MG63 (cell line): ENCODE measurements around the gene PPP1R1C. TPM values are rescaled to one million over a fixed set of nuclear protein-coding genes. Genes with fewer than 3 reads are reported as not detected.
"Not testable (repeated sequence)": the region's sequence is repeated elsewhere in the genome, so short reads cannot be mapped to it uniquely, and the experiment has no call there.

Experiments
- DNase-seq: peaks from one replicate; pipeline ENCODE4 v3.0.0-alpha.2; 2020
- H3K27me3 ChIP-seq: fragments of 250-450 bp; sonication (Bioruptor Pico); 2 replicates; pipeline ENCODE4 v1.5.1; 2020; ENCODE audit warnings: mild to moderate bottlenecking, moderate library complexity
- H3K36me3 ChIP-seq: fragments of 250-450 bp; sonication (Bioruptor Pico); 2 replicates; pipeline ENCODE4 v1.5.1; 2020; ENCODE audit warnings: mild to moderate bottlenecking, moderate library complexity
- H3K4me3 ChIP-seq: fragments of 250-450 bp; sonication (Bioruptor Pico); 2 replicates; pipeline ENCODE4 v1.5.1; 2020; ENCODE audit warnings: mild to moderate bottlenecking, moderate library complexity
- H3K9me3 ChIP-seq: fragments of 250-450 bp; sonication (Bioruptor Pico); 2 replicates; pipeline ENCODE4 v1.5.1; 2020; ENCODE audit warnings: mild to moderate bottlenecking, moderate library complexity
- total RNA-seq: library from RNA; depleted of rRNA; stranded (reverse); fragments of >200 nt; shearing (Covaris generic); gene quantifications from 2 replicates; pipeline ENCODE4 v1.2.3, GENCODE V29; 2014; ENCODE audit warnings: low replicate concordance; rRNA removed

PPP1R1C gene
- 0.07 and 0.53 TPM in 2 replicates for total RNA-seq

- no peak for DNase-seq
- no peaks in the 10 kb centered on the region for H3K27me3 ChIP-seq
- H3K36me3 ChIP-seq, result no peaks in the 10 kb centered on the region
- H3K4me3 ChIP-seq, result no peak within 1 kb of the TSS
- H3K9me3 ChIP-seq, result no peaks in the 10 kb centered on the region
These were observed at the start of gene PPP1R1C for GRCh38 chr2:181985632-181986205. TSS of gene PPP1R1C (plus strand) at chr2:181985853. CDS start at chr2:181986111, 258 bp downstream.

- DNase-seq, result no peak
- H3K27me3 ChIP-seq, result no peaks in the 10 kb centered on the region
- no peak overlapping the region for H3K4me3 ChIP-seq
- no peaks in the 10 kb centered on the region for H3K9me3 ChIP-seq
- H3K36me3 ChIP-seq, result no peaks in the 10 kb centered on the region
These were observed 48.2 kb upstream of the PPP1R1C start for GRCh38 chr2:181937473-181937872.

- no peak for DNase-seq
- no peaks in the 10 kb centered on the region for H3K36me3 ChIP-seq
- no peak overlapping the region for H3K4me3 ChIP-seq
- no peaks in the 10 kb centered on the region for H3K27me3 ChIP-seq
- H3K9me3 ChIP-seq, result no peaks in the 10 kb centered on the region
These were observed 42.1 kb upstream of the PPP1R1C start for GRCh38 chr2:181943411-181944124.

GRCh38 chr2:181944164-181944913 lies 41.3 kb upstream of the PPP1R1C start:
- Histone ChIP-seq H3K27me3 (no peaks in the 10 kb centered on the region), H3K9me3 (no peaks in the 10 kb centered on the region), H3K4me3 (no peak overlapping the region), H3K36me3 (no peaks in the 10 kb centered on the region)
- DNase-seq, result no peak

- Histone ChIP-seq H3K9me3 (no peaks in the 10 kb centered on the region), H3K4me3 (no peak overlapping the region), H3K27me3 (no peaks in the 10 kb centered on the region), H3K36me3 (no peaks in the 10 kb centered on the region)
- no peak for DNase-seq
These were observed 40.8 kb upstream of the PPP1R1C start for GRCh38 chr2:181944914-181945291.

GRCh38 chr2:181946444-181947127 lies 39.1 kb upstream of the PPP1R1C start:
- Histone ChIP-seq H3K27me3 (no peaks in the 10 kb centered on the region), H3K4me3 (no peak overlapping the region), H3K9me3 (no peaks in the 10 kb centered on the region), H3K36me3 (no peaks in the 10 kb centered on the region)
- no peak for DNase-seq

- Histone ChIP-seq H3K27me3 (no peaks in the 10 kb centered on the region), H3K36me3 (no peaks in the 10 kb centered on the region), H3K4me3 (no peak overlapping the region), H3K9me3 (no peaks in the 10 kb centered on the region)
- DNase-seq, result no peak
These were observed 38.4 kb upstream of the PPP1R1C start for GRCh38 chr2:181947273-181947672.

GRCh38 chr2:181948227-181948626 lies 37.4 kb upstream of the PPP1R1C start:
- Histone ChIP-seq H3K36me3 (no peaks in the 10 kb centered on the region), H3K27me3 (no peaks in the 10 kb centered on the region), H3K9me3 (no peaks in the 10 kb centered on the region), H3K4me3 (no peak overlapping the region)
- DNase-seq, result no peak

- H3K4me3 ChIP-seq, result no peak overlapping the region
- no peaks in the 10 kb centered on the region for H3K36me3 ChIP-seq
- H3K27me3 ChIP-seq, result no peaks in the 10 kb centered on the region
- DNase-seq, result peak; percentile 76
- H3K9me3 ChIP-seq, result no peaks in the 10 kb centered on the region
These were observed 36.6 kb upstream of the PPP1R1C start for GRCh38 chr2:181949047-181949446.

DNA sequence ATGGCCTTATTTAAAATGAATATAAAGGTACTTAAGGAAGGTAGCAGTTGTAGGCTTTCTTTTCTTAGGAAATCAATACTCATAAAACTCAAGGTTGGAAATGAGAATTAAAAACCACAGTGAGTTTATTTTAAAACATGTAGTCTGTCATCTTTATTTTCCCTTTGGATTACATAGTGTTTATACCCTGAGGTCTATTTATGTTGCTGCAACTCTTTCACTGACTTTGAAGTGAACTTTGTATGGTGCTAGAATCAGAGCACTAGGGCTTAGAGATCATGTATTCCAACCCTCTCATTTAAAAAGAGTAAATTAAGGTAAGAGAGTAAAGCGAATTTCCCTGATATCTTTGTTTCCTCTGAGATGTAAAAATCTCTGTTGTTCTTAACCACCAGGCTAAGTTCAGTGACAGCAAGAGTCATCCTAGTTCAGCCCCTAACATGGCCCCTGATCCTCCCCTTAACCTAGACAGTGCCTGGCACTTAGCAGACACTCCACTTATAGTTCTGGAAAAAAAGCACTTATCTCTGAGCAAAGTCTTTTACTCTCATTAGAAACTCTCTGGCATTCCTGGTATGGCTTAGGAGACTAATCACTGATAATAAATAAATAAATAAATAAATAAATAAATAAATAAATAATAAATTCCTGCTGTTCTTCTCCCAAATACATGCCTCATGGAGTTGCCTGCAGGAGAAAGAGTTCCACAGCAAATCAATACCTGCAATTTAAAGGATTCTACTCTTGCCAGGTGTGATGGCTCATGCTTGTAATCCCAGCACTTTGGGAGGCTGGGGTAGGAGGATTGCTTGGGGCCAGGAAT lies 33.0 kb upstream of the PPP1R1C start:
- no peaks in the 10 kb centered on the region for H3K9me3 ChIP-seq
- no peaks in the 10 kb centered on the region for H3K27me3 ChIP-seq
- H3K36me3 ChIP-seq, result no peaks in the 10 kb centered on the region
- H3K4me3 ChIP-seq, result no peak overlapping the region
- no peak for DNase-seq

GRCh38 chr2:181953881-181954537 lies 31.6 kb upstream of the PPP1R1C start:
- no peaks in the 10 kb centered on the region for H3K36me3 ChIP-seq
- 0 out of 2 replicates have a peak overlapping the region, but pooled peaks have one; percentile 7 for H3K4me3 ChIP-seq
- H3K9me3 ChIP-seq, result no peaks in the 10 kb centered on the region
- no peaks in the 10 kb centered on the region for H3K27me3 ChIP-seq
- peak; percentile 47 for DNase-seq

DNA sequence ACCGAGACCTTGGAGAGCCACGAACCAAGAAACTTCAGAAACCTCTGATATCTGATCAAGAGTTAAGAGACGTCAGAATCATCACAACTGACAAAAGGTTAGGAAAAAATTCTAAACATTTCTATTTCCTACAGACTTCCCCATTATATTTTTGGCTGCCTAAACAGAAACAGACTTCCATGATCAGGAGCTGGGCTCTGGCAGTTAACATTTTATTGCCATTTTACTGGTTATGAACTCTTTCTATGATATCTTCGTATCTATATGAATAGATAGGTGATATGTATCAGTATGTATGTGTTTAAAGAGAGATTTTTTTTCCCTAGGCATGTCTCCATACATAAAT lies 31.1 kb upstream of the PPP1R1C start:
- Histone ChIP-seq H3K36me3 (no peaks in the 10 kb centered on the region), H3K4me3 (no peak overlapping the region), H3K9me3 (no peaks in the 10 kb centered on the region), H3K27me3 (no peaks in the 10 kb centered on the region)
- DNase-seq, result no peak

DNA sequence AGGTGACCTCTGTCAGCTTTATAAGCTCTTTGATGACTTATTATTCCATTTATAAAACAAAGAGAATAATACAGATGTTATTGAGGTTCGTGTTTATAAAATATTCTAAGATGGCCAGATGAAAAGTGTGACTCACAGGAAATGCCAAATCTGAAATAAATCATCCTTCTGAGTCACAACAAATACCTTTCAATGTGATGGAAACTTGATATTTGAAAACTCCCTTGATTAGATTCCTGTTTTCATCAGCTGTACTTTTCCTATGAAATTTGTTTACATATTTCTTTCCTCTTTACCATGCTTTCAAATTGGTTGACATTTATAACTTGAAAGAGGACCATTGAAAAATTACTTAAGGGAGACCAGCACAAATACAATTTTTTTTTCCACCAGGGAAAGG lies 30.6 kb upstream of the PPP1R1C start:
- Histone ChIP-seq H3K36me3 (no peaks in the 10 kb centered on the region), H3K27me3 (no peaks in the 10 kb centered on the region), H3K4me3 (no peak overlapping the region), H3K9me3 (no peaks in the 10 kb centered on the region)
- DNase-seq, result no peak

DNA sequence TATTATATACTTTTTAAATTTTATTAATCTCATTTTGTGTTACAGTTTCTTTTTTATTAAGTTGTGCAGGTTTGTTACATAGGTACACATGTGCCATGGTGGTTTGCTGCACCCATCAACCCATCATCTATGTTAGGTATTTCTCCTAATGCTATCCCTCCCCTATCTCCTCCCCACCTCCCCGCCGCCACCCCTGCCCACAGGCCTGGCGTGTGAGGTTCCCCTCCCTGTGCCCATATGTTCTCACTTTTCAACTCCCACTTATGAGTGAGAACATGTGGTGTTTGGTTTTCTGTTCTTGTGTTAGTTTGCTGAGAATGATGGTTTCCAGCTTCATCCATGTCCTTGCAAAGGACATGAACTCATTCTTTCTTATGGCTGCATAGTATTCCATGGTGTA lies 29.8 kb upstream of the PPP1R1C start:
- not testable (repeated sequence) for H3K36me3 ChIP-seq, H3K4me3 ChIP-seq, H3K9me3 ChIP-seq, H3K27me3 ChIP-seq, DNase-seq

DNA sequence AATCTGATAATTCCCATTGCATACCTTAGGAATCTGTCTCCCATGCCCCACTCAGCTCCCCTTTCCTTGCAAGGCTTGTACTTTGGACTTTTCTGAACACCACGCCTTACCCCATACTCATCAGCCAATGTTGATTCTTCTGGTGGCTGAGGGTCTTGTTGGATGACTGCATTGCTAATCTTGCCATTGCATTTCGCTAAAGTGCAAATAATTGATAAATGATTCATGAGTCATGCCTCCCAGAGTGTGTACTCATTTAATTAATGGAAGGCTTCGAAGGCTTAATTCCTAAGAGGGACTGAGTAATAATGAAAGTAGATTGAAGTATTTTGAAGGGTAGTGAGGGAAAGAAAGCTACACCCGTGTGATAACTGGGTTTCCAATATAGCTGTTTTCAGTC lies 28.0 kb upstream of the PPP1R1C start:
- Histone ChIP-seq H3K9me3 (no peaks in the 10 kb centered on the region), H3K27me3 (no peaks in the 10 kb centered on the region), H3K4me3 (no peak overlapping the region), H3K36me3 (no peaks in the 10 kb centered on the region)
- DNase-seq, result no peak

- DNase-seq, result no peak
- Histone ChIP-seq H3K4me3 (no peak overlapping the region), H3K9me3 (no peaks in the 10 kb centered on the region), H3K27me3 (no peaks in the 10 kb centered on the region), H3K36me3 (no peaks in the 10 kb centered on the region)
These were observed 26.9 kb upstream of the PPP1R1C start for GRCh38 chr2:181958726-181959125.
